Activated CD8-positive, alpha-beta T cell treated with anti-CD3 and anti-CD28 coated beads for 36 hours (primary cell): ENCODE measurements around the gene FRS2. TPM values are rescaled to one million over a fixed set of nuclear protein-coding genes. Genes with fewer than 3 reads are reported as not detected.

Experiments
- ATAC-seq: fragments of 200-7000 bp; cut with Tn5 transposase; one replicate; pipeline ENCODE4 v1.10.0; 2021; ENCODE audit warnings: mild to moderate bottlenecking, moderate library complexity
- CTCF ChIA-PET: fragments of 350-600 bp; sonication (Branson Sonifier 250); formaldehyde crosslinking; loops from one replicate; lab custom pipeline; 2021; ENCODE audit warnings: antibody characterized with exemption; lab: Charles Lee
- POLR2A ChIA-PET: fragments of 350-600 bp; sonication (Branson Sonifier 250); formaldehyde crosslinking; loops from one replicate; lab custom pipeline; 2021; ENCODE audit warnings: antibody characterized with exemption; lab: Charles Lee
- DNase-seq: peaks from one replicate; pipeline ENCODE4 v3.0.0-alpha.2; 2020
- H3K27ac Mint-ChIP-seq: one replicate; pipeline ENCODE4 v1.8.0; 2021; ENCODE audit warnings: mild to moderate bottlenecking, mixed read lengths
- H3K27me3 Mint-ChIP-seq: one replicate; pipeline ENCODE4 v1.8.0; 2021; ENCODE audit warnings: mixed read lengths
- H3K36me3 Mint-ChIP-seq: one replicate; pipeline ENCODE4 v1.8.0; 2021; ENCODE audit warnings: low read depth, mixed read lengths
- H3K4me1 Mint-ChIP-seq: one replicate; pipeline ENCODE4 v1.8.0; 2021; ENCODE audit warnings: low read depth, mixed read lengths
- H3K4me3 Mint-ChIP-seq: one replicate; pipeline ENCODE4 v1.8.0; 2021; ENCODE audit warnings: mild to moderate bottlenecking, moderate library complexity, mixed read lengths
- H3K9me3 Mint-ChIP-seq: one replicate; pipeline ENCODE4 v1.8.0; 2021; ENCODE audit warnings: mixed read lengths
- intact Hi-C: fragments of 100-400 bp; cut with micrococcal nuclease; formaldehyde crosslinking; loops from one replicate; pipeline ENCODE4 v1.10.0; 2022
- total RNA-seq, 2 experiments: library from RNA; stranded (reverse); gene quantifications; one replicate each; pipeline ENCODE4 v1.2.3, GENCODE V29; 2021
- TF ChIP-seq, protein P1 (sequence below): fragments of 200-600 bp; IDR thresholded peaks from one replicate; pipeline ENCODE4 v1.8.0; 2022; ENCODE audit warnings: antibody characterized with exemption, mild to moderate bottlenecking

Gene FRS2
- total RNA-seq, 2 experiments from 2014 or later: 8.3 to 10.5 TPM

DNA sequence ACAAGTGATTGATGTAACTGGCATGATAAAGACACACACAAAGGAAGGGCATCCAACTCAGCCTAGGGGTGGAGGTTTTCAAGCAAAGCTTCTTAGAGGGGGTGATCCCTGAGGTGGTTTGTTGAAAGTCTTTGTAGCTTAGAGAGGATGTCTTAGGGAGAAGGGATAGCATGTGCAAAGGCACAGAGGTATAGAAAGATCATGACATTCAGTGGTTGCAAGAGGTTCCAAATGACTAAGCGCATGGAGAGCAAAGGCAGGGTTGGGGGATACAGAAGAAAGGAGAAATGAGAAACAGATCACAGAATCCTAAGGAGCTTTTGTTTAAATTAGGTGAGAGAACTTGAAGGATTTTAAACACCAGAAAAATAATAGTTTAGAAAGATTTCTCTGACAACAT, 109.9 kb downstream of the FRS2 start:
- TF ChIP-seq, protein P1, sequence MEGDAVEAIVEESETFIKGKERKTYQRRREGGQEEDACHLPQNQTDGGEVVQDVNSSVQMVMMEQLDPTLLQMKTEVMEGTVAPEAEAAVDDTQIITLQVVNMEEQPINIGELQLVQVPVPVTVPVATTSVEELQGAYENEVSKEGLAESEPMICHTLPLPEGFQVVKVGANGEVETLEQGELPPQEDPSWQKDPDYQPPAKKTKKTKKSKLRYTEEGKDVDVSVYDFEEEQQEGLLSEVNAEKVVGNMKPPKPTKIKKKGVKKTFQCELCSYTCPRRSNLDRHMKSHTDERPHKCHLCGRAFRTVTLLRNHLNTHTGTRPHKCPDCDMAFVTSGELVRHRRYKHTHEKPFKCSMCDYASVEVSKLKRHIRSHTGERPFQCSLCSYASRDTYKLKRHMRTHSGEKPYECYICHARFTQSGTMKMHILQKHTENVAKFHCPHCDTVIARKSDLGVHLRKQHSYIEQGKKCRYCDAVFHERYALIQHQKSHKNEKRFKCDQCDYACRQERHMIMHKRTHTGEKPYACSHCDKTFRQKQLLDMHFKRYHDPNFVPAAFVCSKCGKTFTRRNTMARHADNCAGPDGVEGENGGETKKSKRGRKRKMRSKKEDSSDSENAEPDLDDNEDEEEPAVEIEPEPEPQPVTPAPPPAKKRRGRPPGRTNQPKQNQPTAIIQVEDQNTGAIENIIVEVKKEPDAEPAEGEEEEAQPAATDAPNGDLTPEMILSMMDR: no peak
- ATAC-seq (no peak), DNase-seq (no peak)
- Mint-ChIP-seq H3K4me1 (peaks cover 8% of the 10 kb centered on the region), H3K27me3 (no peaks in the 10 kb centered on the region), H3K4me3 (no peak overlapping the region), H3K9me3 (no peaks in the 10 kb centered on the region), H3K36me3 (no peaks in the 10 kb centered on the region), H3K27ac (no peak overlapping the region)
- CTCF ChIA-PET: interaction anchor here (1.4 to 9.3 kb wide), 3 partner anchors 11 to 222 kb away, joined by 3 to 78 read pairs (median 8); no protein-coding TSS in a partner anchor
- intact Hi-C loops: no loop called here
- POLR2A ChIA-PET: interaction anchor here (1.2 to 1.4 kb wide), 2 partner anchors 12 to 84 kb away, joined by 5 to 6 read pairs; no protein-coding TSS in a partner anchor

DNA sequence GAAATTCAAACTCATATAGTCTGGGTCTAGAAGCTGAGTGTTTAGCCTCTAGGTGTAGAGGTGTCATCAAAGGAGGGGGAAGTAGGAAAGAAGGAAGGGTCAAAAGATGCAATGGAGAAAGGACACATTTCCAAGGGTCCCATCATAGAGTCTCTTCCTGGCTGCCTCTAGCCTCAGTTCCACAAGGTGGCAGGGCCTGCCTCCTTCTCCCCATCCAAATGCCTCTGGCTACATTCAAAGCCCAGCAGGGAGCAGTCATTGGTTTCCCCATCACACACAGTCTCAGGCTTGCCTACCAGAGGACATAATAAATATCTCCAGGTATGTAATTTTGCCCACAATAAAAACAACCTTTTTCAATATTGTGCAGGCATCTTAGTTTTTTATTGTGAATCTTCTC, 113.0 kb downstream of the FRS2 start:
- no peaks in the 10 kb centered on the region for H3K9me3 Mint-ChIP-seq
- ChIA-PET CTCF (interaction anchor here (0.8 to 9.3 kb wide), 4 partner anchors 9 to 225 kb away, joined by 3 to 78 read pairs (median 8); no protein-coding TSS in a partner anchor), POLR2A (no interaction called here)
- intact Hi-C loops: no loop called here
- no peak overlapping the region for H3K4me3 Mint-ChIP-seq
- no peak overlapping the region for H3K27ac Mint-ChIP-seq
- no peak for ATAC-seq
- TF ChIP-seq, protein P1: no peak
- DNase-seq: no peak
- H3K36me3 Mint-ChIP-seq: peaks cover 20% of the 10 kb centered on the region
- peaks cover 16% of the 10 kb centered on the region for H3K4me1 Mint-ChIP-seq
- no peaks in the 10 kb centered on the region for H3K27me3 Mint-ChIP-seq

DNA sequence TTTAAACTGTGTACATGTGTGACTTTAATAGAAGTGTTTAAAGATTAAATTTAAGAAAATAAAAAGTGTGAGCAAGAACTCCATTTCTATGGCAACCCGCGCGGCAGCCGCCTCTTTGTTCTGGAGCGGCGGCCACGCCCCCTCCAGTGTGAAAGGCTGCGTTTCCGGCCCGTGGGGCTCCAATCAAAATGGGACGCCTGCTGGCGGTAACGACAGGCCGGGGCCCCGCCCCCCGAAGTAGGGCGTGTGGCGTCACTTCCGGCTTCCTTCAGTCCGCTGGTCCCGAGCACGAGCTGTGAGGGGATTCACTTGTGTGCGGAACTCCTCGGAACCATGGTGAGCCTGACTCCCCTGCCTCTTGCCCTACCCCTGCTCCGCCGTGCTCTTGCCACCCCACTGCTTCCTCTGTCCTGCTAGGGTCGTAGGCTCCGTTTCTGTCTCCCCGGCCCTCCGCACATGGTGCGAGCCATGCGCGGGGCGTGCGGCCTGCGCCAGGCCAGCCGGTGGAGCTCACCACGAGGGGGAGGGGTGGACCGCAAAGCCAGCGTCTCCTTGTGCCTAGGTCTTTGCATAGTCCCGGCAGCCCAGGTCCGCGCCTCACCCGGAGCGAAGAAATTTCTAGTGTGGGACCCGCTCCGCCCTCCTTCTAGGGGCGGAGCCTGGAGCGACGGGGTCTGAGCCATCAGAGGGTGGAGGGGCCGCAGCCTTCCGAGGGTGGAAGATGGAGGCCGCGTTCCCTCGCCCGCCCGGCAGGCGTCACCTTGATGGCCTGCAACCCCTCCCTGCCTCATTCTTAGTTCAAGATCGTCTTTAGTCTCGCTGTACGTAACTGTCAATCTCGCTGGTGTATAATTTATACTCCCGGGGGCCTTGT, 115.2 kb downstream of the FRS2 start, which contains the start of gene CCT2:
TSS of gene CCT2 (plus strand) at position 271 of the 874 bp plus-strand sequence. CDS start at position 334, 63 bp downstream.
- ATAC-seq: peak; percentile 95
- DNase-seq: peak; percentile 98
- Mint-ChIP-seq H3K27ac (peak within 1 kb of the TSS; percentile 96), H3K36me3 (peaks cover 41% of the 10 kb centered on the region), H3K4me1 (peaks cover 27% of the 10 kb centered on the region), H3K4me3 (peak within 1 kb of the TSS; percentile 97), H3K27me3 (no peaks in the 10 kb centered on the region), H3K9me3 (no peaks in the 10 kb centered on the region)
- ChIA-PET CTCF (interaction anchor here (0.6 to 9.3 kb wide), 7 partner anchors 14 to 294 kb away, joined by 3 to 78 read pairs (median 3); partner anchors contain the start of gene FRS2), POLR2A (interaction anchor here (0.6 to 2.1 kb wide), 12 partner anchors 9 to 255 kb away, joined by 3 to 12 read pairs (median 6); partner anchors contain the start of gene FRS2)
- TF ChIP-seq, protein P1: peak; percentile 48
- intact Hi-C loops: no loop called here

DNA sequence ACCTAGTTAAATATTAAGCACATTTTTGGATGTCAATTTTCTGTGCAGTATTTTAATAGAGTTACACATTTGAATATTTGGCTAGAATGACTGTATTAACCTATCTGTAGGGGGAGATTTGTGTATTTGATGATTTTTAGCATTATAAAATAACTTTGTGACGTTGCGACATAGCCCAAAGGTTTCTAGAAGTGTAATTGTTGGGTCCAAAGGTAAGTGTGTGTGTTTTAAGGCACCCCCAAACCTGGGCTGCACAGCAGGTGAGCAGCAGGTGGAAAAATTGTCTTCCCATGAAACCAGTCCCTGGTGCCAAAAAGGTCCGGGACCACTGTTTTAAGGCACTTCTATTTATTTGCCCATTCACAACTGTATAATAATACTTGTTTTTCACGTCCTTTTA, 118.3 kb downstream of the FRS2 start:
- Mint-ChIP-seq H3K9me3 (no peaks in the 10 kb centered on the region), H3K4me1 (peaks cover 38% of the 10 kb centered on the region), H3K36me3 (peaks cover 67% of the 10 kb centered on the region), H3K4me3 (no peak overlapping the region), H3K27ac (no peak overlapping the region), H3K27me3 (no peaks in the 10 kb centered on the region)
- ChIA-PET CTCF (interaction anchor here (1.0 kb wide), 1 partner anchor 51 kb away, joined by 3 read pairs; no protein-coding TSS in a partner anchor), POLR2A (no interaction called here)
- TF ChIP-seq, protein P1: no peak
- intact Hi-C loops: no loop called here
- ATAC-seq: no peak
- no peak for DNase-seq
